Measurements from ENCODE around the gene MALRD1.

MALRD1 gene

DNA sequence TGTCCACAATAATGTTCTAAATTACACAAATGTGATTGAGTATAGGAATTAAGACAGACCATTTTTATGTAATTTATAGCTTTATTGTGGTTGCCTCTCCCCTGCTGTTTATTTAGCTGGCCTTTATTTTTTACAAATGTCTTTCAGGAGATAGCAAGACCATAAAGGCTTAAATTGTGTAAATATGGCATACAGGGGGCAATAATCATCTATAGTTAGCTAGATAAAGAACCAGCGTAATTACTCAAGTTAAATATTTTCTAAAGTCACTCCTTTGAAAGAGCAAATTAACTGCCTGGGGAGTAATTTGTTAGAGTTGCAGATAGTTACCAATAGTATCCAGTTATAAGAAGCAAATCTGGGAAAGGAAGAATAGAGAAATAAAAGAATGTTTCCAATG lies at the start of gene MALRD1:
Gene MALRD1 (plus strand): TSS at position 313 of the 400 bp plus-strand sequence. CDS start 138 bp downstream, outside the sequence.
- DNase-seq = no peak

DNA sequence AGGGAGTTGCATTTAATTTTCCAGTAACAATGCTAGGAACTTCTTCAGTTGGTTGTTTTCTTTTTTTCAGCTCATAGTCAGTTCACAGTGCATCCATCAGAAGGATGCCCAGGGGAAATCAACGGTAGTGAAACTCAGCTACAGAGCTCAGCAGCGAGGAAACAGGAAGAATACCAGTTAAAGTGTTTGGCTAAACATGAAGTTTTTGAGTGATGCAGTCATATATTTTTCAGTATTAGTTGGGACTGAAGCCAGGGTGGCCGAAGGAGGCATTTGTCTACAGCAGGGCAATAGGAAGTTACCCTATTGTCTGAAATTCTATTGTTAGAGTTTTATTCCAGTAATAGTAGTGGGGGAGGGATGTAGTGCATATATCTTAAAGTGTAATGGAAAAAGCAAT lies 45.3 kb upstream of the MALRD1 start:
- DNase-seq = no peak

DNA sequence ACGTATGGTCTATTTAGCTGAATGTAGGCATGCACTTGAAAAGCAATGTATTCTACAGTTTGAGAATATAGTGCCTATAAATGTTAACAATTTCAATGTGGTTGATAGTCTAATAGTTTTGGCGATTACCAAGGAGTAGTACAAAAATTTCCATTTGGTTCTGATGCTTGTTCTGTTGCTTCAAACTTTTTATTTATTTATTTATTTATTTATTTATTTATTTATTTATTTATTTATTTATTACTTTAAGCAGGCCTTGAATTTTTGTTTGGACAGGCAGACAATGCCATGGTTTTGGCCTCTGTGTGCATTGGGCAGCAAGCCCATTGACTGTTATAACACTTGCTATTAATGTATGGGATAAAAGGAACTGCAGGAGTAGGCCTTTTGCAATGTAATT lies 36.5 kb upstream of the MALRD1 start:
- no peak for DNase-seq

DNA sequence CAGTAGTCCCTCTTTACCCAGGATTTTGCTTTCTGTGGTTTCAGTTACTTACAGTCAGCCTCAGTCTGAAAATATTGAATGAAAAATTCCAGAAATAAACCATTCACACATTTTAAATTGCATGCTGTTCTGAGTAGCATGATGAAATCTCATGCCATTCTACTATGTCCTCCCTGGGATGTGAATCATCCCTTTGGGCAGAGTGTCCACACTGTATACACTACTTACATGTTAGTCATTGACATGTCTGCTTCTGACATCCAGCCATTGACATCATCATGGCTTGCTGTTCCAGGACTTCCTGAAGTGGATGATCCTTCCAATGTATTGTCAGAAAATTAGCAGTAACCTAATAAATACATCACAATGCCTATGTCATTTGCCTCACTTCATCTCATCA lies 34.6 kb upstream of the MALRD1 start:
- DNase-seq = no peak

DNA sequence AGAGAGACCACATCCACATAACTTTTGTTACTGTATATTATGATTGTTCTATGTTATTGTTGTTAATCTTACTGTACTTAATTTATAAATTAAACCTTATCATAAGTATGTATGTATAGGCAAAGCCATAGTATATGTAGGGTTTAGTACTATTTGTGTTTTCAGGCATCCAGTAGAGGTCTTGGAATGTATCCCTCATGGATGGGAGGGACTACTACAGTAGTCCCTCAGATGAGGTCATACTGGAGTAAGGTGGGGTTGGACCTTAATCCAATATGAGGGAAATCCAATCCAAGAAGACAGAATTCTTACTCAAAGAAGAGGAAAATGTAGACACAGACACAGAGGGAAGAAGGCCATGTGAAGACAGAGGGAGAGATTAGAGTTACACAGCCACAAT lies 34.1 kb upstream of the MALRD1 start:
- DNase-seq = no peak

DNA sequence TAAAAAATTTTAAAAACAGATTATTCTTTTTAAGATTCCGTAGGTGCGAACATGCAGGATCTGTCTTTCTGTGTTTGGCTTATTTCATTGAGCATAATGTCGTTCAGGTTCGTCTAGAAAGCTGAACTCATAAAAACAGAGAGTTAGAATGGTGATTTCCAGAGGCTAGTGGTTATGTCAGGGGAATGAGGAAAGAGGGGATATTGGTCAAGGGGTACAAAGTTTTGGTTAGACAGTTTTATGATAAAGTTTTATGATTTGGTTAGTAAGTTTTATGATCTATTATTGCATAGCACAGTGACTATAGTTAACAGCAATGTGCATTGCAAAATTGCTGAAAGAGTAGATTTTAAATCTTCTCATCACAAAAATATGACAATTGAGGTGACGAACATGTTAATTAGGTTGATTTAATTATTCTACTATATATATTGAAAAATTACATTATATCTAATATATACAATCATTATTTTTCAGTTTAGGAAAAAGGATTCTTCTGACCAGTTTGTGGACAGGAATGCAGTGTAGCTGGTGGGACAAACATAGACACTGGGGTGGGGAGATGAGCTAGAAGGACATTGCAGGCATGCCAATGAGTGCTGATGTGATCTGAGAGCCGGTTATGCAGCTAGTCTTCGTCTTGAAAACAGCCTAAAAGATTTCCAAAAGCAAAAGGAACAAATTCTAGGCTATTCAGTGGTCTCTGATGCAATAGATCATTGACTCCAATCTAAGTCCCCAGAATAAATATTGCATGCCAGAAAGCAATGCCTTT lies 31.3 kb upstream of the MALRD1 start:
- DNase-seq = no peak

DNA sequence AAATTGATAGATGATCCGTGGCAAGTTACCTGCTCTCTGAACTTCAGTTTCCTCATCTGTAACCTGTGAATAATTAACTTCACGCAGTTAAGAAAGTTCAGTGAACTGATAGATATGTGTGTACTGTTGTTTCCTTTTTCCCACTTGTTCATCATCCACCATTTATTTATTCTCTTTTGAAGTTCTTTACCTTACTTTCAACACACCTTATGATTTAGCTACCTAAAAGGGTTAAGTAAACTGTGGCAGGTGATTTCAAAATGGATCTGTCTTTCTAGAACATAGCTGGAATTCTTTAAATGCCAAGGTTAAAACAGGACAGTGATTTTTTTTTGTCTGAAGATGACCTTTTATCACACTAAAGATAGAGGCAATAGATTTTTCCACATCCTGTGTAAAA lies 27.4 kb upstream of the MALRD1 start:
- no peak for DNase-seq

DNA sequence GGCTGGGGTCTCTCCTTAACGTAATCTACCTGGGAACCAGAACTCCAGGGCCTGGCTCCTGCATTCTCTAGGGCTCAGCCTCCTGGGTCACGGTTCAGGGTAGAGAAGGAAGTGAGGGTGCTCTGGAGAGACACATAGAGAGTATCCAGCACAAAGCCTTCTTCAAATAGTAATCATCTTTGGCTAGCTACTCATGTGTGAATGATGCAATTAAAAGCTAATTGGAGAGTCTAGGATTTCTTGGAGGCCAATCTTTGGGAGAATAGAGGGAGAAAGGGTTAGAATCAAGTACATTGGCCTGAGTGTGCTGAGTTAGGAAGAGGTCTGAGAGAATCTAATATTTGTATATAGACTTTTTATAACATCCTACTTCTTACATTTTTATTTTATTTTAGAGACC lies 24.0 kb upstream of the MALRD1 start:
- no peak for DNase-seq

DNA sequence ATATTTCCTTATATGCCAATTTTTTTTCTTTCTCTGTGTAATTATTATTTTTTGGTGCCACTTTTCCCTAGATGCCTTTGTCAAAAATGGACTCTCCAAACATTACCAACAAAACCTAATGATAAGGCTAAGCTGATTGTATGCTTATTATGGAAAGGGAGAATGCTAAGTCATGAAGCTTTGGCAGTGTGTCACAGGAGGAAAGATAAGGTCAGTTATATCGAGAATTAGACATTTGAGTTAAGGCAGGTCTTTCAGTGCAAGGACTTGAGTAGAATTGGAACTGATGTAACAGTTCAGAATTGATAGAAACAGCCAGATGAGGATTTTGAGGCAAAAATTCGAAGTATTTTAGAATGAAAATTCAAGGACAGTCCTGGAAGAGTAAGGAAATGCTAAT lies 16.8 kb upstream of the MALRD1 start:
- no peak for DNase-seq

DNA sequence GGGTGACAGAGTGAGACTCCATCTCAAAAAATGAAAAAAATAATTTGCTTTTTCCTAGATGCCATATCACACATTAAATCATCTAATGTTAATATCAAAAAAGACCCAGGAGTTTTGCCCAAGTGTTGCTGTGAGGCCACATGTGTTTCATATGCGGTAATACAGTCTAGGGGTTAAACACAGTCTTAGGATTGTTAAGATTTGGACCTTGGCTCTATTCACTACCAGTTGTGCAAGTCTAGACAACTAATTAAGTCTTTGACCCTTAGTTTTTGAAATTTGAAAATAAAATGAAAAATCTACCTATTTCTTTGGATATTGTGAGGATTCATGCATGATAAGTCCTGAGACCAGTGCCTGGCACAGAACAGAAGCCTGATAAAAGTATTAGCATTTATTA lies 14.9 kb upstream of the MALRD1 start:
- no peak for DNase-seq

DNA sequence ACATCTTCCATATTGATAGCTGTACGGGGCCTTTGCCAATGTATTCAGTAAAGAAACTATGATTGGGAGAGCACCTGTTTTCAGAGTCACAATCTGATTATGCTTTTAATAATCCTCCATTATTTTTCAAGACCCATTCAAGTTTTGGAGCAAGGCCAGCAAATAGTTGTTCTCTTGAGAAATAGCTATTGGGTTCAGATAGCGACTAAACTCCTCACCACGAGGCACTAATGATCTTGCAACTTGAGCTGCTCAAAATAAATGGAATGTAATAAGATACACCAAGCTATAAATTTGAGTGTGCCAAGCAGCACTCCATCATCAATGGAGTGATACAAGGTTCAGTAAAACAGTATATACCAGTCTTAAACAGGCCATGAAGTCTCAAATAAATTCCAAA lies 7.4 kb upstream of the MALRD1 start:
- DNase-seq = no peak

DNA sequence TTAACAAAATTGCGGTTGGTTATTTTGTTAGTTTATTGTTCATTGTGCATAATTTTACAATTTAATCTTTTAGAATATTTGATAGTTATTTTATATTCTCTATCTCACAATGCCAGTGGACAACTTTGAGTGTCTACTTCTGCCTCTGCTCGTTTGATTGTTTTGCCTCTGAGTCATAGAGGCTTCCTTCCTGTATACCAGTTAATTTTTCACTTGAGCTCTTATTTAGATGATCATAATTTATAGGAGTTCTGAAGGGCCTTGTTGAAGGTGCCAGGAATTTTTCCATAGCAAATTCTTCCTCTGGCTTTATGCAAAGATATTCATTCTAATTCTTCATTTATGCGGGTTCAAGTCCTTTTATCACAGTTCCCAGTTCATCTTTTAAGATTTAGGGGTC lies 5.2 kb upstream of the MALRD1 start:
- DNase-seq = no peak

DNA sequence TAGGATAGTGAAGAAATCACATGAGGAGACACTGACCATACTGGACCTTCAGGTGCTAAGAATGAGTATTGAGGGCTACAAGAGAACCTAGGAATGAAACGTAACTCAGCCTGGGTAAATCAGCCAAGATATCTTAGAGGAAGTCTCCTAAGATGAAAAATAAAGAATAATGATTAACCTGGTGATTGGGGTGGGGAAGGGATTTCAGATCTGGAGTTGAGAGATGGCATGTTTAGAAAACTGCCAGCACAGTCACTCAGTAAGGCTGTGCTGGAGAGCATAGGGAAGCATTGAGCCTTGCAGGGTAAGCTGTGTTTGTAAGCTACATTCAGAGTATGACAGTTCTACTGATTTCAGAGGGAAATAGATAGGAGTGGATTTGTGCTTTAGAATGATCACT lies 1.9 kb upstream of the MALRD1 start:
- DNase-seq = no peak

DNA sequence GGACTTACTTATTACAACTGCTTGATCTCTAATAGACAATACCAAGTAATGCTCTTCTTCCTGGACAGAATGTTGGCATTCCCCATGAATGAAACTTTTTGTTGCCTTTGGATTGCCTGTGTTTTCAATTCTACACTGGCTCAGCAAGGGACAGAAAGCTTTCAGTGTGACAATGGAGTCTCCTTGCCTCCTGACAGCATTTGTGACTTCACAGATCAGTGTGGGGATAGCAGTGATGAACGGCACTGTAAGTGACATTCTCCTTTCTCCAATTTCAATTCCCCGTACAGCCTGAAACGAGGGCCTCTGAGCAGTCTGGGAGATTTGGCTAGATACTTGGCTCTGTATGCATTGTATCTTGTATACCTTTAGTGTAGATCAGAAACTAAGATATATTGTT lies 290 bp downstream of the MALRD1 start:
- no peak for DNase-seq

DNA sequence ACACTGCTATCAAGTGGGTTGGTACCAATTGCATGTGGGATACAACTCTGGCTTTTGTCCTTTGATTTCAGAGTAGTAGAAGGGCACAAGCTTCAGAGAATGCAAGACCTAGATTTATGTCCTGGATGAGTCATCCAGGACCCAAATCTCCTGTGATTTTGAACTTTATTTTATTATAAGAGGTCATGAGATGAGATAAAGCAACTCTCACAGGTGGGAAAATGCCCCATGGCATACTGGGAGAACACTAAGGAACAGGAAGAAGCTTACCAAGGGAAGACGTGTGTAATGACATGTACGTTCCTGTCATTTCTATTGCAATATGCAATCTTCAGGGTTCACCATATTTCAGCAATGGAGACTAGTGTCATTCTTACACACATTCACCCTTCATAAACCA lies 966 bp downstream of the MALRD1 start:
- DNase-seq = no peak

DNA sequence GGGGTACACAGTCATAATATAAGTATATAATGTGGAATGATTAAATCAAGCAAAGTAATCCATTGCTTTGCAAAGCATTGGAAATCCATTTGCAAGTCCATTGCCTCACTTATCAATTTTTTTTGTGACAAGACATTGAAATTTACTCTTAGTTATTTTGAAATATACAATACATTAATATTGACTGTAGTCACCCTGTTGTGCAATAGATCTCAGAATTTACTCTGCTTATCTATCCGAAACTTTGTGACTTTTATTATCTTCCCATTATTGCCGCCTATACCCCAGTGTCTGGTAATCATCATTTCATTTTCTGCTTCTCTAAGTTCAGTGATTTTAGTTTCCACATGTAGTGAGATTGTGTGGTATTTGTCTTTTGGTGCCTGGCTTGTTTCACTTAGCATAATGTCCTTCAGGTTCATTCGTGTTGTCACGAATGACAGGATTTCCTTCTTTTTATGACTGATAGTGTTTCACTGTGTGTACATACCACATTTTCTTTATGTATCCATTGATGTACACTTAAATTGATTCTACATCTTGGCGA lies 5.8 kb downstream of the MALRD1 start:
- DNase-seq = no peak

DNA sequence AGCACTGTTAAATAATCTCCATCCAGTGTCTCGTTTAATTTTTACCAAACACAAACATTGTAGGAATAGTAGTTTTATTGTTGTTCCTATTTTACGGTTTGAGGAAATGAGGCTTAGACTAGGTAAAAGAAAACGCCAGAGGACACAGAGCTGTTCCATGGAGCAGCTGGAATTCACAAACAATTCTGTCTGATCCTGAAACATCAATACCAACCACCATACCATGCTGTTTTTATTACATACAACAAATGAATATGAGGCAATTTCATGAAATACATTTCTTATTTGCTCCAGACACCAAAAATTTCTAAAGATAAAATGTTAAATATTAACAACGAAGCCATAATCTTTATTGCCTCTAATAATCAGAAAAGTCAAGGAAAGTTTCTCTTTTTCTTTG lies 9.4 kb downstream of the MALRD1 start:
- DNase-seq = no peak

DNA sequence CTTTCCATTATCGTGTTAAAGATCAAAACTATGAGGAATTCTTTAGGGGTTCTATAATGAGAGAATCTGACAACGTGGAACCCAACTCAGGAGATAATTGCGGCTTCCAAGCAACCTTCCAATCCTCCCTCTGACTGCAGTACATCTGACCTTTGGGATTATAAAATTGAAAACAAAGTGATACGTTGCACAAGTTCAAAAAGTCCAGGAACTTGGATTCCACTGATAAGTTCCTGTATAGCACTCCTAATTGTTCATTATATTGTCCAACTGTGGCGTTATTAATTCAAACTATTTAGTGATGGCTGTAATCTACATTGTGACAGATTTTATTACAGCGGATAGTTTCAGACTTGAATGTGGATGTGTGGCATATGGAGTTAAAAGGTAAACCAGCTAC lies 15.4 kb downstream of the MALRD1 start:
- DNase-seq = no peak

DNA sequence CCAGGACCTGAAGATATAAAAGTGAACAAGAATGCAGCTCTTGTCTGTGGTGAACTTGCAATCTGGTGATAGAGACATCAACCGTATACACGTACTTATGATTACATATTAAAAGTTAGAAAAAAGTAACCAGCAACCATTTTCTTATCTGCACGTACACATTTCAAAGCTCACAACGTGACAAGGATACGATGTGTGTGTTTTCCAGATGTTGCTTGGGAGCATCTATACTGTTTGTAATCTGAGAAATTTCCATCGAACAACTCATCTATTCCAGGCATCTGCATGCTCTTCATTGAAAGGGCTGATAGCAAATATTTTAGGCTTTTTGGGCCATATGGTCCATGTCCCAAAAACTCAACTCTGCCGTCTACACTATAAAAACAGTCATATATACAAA lies 23.3 kb downstream of the MALRD1 start:
- DNase-seq = no peak

DNA sequence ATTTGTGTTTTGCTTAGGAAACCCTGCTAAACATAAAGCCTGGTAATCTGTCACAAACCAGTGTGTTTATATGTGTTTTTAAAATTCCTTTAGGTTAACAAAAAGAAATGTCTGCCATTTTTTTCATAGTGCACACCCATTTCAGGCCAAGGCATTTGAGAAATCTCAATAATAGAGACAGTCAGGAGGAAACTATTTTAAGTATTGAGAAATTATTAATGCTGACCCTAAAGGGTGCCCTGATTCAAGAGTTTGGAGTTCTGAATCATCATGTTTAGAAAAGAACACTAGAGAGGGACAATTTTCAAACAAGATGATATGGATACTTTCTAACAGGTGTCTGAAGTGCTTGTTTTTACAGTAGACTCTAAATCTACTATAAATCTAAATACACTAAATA lies 28.7 kb downstream of the MALRD1 start:
- no peak for DNase-seq

DNA sequence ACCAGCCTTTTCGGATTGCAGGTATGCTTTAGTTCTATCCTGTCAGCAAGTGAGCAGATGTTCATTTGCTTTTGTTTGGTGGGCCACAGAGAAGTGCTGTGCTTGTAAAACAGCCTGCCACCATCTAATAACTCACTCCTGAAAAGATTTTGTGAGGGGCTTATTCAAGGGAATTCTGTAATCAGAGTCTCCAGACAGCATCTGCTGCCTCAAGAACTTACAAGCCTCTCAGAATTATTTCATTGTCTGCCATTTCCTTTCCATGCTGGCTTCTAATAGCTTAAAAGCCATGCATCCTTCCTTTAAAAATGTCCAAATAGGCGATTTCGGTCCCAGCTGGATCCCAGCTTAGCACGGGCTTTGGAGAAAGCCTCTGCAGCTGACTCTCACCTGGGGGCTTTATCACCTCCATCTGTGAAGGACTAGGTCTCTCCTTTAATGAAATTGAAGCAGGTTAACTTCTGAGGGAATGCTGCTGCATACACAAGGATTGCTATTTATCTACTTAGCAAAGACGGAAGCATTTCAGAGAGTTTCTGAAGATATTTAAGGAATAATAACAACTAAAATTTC lies 48.0 kb downstream of the MALRD1 start:
- DNase-seq = no peak

DNA sequence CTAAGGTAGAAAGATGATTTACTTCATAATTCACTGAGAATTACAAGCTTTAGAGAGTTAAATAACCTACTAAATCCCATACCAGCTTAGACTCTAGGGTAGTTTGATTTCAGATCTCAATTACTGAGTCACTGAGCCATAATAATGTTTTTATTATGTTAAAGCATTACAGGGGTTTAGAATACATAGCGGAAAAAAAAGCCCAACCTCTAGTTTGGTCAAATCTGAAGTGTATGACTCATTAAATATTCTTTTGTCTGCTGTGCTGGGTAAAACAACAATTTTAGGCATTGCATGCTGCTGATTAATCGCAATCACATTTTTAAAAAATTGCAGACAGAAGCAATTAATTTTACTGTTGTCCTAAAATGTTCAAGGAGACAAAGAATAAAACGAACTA lies 48.5 kb downstream of the MALRD1 start:
- DNase-seq = no peak

DNA sequence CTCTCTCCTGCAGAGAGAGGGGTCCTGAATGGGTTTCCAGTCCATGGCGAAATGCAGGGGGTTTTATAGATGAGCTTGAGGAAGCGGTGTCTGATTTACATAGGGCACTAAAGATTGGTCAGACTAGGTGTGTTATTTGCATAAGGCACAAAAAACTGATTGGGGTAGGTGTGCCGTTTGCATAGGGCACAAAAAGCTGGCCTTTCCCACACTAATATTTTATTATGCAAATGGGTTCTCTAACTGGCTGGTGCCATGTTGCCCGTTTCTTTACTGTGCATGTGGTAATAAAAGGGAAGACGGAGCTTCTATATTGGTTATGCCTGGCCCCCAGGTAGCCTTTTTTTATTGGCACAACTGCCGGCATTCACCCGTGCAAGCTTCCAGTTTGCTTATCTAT lies 50.2 kb downstream of the MALRD1 start:
- no peak for DNase-seq

DNA sequence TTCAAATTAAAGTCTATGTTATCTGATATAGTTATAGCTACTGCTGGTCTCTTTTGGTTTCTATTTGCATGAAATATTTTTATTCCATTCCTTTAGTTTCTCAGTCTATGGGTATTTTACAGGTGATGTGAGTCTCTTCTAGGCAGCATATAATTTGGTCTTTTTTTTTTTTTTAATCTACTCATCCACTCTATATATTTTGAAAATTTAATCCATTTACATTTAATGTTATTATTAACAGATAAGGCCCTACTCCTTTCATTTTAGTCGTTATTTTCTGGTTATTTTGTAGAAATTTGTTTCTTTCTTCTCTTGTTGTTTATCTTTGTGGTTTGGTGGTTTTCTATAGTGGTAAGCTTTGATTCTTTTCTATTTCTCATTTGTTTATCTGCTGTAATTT lies 58.8 kb downstream of the MALRD1 start:
- DNase-seq = no peak
